OCI-LY1 (cell line): ENCODE measurements around the gene OR13J1.

Experiments
- H2AFZ ChIP-seq: fragments of 200-600 bp; sonication (generic), shearing (Covaris generic); 2 replicates; pipeline ENCODE4 v1.6.0; 2014; ENCODE audit warnings: antibody characterized with exemption, mild to moderate bottlenecking, low read length
- H3F3A ChIP-seq: fragments of 200-600 bp; sonication (generic), shearing (Covaris generic); 2 replicates; pipeline ENCODE4 v1.6.0; 2014; ENCODE audit warnings: mild to moderate bottlenecking, antibody characterized with exemption, low read length, moderate library complexity; ENCODE audit not compliant: insufficient read depth
- H3K27ac ChIP-seq: fragments of 200-600 bp; sonication (generic); 2 replicates; pipeline ENCODE4 v1.5.1; 2014; ENCODE audit warnings: low read length, mixed run types, mild to moderate bottlenecking, low read depth; ENCODE audit not compliant: poor library complexity, severe bottlenecking
- H3K27me3 ChIP-seq: fragments of 200-600 bp; sonication (generic); 2 replicates; pipeline ENCODE4 v1.6.0; 2014; ENCODE audit warnings: antibody characterized with exemption, mild to moderate bottlenecking, low read length, moderate library complexity; ENCODE audit not compliant: insufficient read depth
- H3K36me3 ChIP-seq: fragments of 200-600 bp; sonication (generic); 2 replicates; pipeline ENCODE4 v1.6.1; 2014; ENCODE audit warnings: mild to moderate bottlenecking, antibody characterized with exemption, low read length, moderate library complexity, mixed read lengths; ENCODE audit not compliant: insufficient read depth
- H3K4me1 ChIP-seq: fragments of 200-600 bp; sonication (generic); 2 replicates; pipeline ENCODE4 v1.5.1; 2014; ENCODE audit warnings: mild to moderate bottlenecking, low read length, moderate library complexity; ENCODE audit not compliant: insufficient read depth, severe bottlenecking
- H3K4me2 ChIP-seq: fragments of 200-600 bp; sonication (generic), shearing (Covaris generic); 2 replicates; pipeline ENCODE4 v1.6.1; 2014; ENCODE audit warnings: low read length
- H3K4me3 ChIP-seq: fragments of 200-600 bp; sonication (generic); 2 replicates; pipeline ENCODE4 v1.5.1; 2014; ENCODE audit warnings: low read length, low read depth, mild to moderate bottlenecking, mixed read lengths; ENCODE audit not compliant: poor library complexity, severe bottlenecking
- H3K79me2 ChIP-seq: fragments of 200-600 bp; shearing (Covaris generic); 2 replicates; pipeline ENCODE4 v1.6.1; 2016; ENCODE audit warnings: mixed run types, low read length, mixed read lengths; ENCODE audit not compliant: insufficient read depth
- H3K9ac ChIP-seq: fragments of 200-600 bp; sonication (generic), shearing (Covaris generic); 2 replicates; pipeline ENCODE4 v1.6.1; 2014; ENCODE audit warnings: mild to moderate bottlenecking, low read length, mixed read lengths
- H3K9me2 ChIP-seq: fragments of 200-600 bp; sonication (generic), shearing (Covaris generic); 2 replicates; pipeline ENCODE4 v1.6.1; 2014; ENCODE audit warnings: low read depth, mild to moderate bottlenecking, low read length, mixed read lengths
- H3K9me3 ChIP-seq: fragments of 200-600 bp; shearing (Covaris generic); 2 replicates; pipeline ENCODE4 v1.6.1; 2014; ENCODE audit warnings: low read length, mixed read lengths
- H4K20me1 ChIP-seq: fragments of 200-600 bp; sonication (generic), shearing (Covaris generic); 2 replicates; pipeline ENCODE4 v1.6.0; 2016; ENCODE audit warnings: mild to moderate bottlenecking, low read length; ENCODE audit not compliant: insufficient read depth
- EZH2 ChIP-seq: fragments of 200-600 bp; sonication (generic), shearing (Covaris generic); IDR thresholded peaks from 2 replicates; pipeline ENCODE4 v1.8.0; 2017; ENCODE audit warnings: borderline replicate concordance, mixed run types, mild to moderate bottlenecking, antibody characterized with exemption, low read length, moderate library complexity, mixed read lengths
- TF ChIP-seq, protein P1 (sequence below): fragments of 200-600 bp; sonication (generic), shearing (Covaris generic); IDR thresholded peaks from 2 replicates; pipeline ENCODE4 v1.5.1; 2017; ENCODE audit warnings: mild to moderate bottlenecking, antibody characterized with exemption, low read length, moderate library complexity, mixed read lengths

The OR13J1 gene

DNA sequence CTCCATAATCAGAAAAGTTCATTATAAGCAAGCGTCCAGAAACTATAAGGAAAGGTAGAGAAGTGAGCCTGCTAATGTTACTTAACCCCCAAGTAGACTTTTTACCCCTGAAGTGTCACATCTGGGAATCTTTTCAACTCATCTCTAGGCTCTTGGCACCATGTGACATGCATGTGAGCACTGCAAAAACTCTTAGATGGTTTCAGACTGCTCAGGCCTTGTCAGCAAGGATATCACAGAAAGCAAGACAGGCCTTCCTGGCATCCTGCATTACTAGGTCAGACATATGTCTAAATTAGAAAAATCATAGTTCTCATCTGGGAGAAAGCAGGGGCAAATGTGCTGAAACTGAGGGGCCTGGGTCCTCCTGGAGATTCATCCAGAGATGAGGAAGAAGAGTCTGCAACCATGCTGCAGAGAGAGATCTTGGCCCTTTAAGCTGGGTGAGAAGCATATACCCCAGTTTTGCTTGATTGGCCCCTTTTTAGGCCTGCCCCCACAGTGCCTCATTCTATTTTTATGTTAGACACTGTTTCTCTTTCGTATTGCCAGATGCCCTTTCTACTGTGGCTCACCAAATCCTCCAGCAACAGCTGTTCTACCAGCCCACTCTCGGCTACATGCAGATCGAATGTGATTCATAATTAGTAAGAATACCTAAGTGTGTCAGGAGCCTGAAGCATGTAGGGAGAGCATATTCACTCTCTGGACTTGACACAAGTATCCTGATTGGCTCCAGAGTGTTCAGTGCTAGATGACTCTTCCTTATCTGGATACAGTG lies 22.2 kb downstream of the OR13J1 start:
- Histone ChIP-seq H3K27ac (no peak overlapping the region), H3K36me3 (no peaks in the 10 kb centered on the region), H3F3A (no peaks in the 10 kb centered on the region), H3K4me3 (no peak overlapping the region), H3K9ac (no peak overlapping the region), H3K9me2 (no peaks in the 10 kb centered on the region), H3K4me2 (no peak overlapping the region), H4K20me1 (no peaks in the 10 kb centered on the region), H3K27me3 (no peaks in the 10 kb centered on the region), H3K79me2 (no peaks in the 10 kb centered on the region), H3K4me1 (no peaks in the 10 kb centered on the region), H2AFZ (no peak overlapping the region), H3K9me3 (no peaks in the 10 kb centered on the region)
- TF ChIP-seq EZH2: no peak
- TF ChIP-seq, protein P1, sequence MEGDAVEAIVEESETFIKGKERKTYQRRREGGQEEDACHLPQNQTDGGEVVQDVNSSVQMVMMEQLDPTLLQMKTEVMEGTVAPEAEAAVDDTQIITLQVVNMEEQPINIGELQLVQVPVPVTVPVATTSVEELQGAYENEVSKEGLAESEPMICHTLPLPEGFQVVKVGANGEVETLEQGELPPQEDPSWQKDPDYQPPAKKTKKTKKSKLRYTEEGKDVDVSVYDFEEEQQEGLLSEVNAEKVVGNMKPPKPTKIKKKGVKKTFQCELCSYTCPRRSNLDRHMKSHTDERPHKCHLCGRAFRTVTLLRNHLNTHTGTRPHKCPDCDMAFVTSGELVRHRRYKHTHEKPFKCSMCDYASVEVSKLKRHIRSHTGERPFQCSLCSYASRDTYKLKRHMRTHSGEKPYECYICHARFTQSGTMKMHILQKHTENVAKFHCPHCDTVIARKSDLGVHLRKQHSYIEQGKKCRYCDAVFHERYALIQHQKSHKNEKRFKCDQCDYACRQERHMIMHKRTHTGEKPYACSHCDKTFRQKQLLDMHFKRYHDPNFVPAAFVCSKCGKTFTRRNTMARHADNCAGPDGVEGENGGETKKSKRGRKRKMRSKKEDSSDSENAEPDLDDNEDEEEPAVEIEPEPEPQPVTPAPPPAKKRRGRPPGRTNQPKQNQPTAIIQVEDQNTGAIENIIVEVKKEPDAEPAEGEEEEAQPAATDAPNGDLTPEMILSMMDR: no peak

DNA sequence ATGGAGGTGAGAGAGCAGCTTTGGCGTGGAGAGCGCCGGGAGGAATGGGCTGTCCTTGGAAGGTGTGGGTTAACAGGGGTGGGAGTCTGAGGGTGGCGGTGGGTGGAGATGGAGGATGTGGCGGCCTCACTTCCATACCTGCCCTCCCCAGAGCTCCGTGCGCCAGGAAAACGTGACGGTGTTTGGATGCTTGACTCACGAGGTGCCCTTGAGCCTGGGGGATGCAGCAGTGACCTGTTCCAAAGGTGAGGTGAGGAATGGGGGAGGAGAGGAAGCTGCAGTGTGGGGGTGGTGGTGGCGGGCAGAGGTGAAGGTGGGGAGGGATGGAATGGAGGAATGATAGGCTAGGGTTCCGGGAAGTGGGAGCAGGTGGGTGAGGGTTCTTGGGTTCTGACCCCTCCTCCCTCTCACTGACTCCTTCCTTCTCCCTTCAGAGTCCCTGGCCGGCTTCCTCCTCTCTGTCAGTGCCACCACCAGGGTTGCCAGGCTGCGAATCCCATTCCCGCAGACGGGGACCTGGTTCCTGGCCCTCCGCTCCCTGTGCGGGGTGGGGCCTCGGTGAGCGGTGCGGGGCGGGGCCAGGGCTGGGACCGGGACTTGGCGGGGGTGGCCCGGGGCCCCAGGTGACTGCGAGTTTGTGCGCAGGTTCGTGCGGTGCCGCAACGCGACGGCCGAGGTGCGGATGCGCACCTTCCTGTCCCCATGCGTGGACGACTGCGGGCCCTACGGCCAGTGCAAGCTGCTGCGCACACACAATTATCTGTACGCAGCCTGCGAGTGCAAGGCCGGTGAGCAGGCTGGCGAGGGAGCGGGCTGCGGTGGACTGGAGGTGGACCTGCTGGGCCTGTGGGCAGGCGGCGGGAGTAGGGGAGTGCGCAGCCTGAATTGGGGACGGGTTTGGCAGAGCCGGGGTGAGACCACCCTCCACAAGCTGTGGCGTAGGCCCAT lies 24.1 kb downstream of the OR13J1 start:
- TF ChIP-seq, protein P1: no peak
- no peak for TF ChIP-seq EZH2
- Histone ChIP-seq H3K4me1 (no peaks in the 10 kb centered on the region), H3K4me2 (no peak overlapping the region), H3K27ac (no peak overlapping the region), H3K9ac (no peak overlapping the region), H3K27me3 (no peaks in the 10 kb centered on the region), H3K36me3 (no peaks in the 10 kb centered on the region), H3F3A (no peaks in the 10 kb centered on the region), H2AFZ (no peak overlapping the region), H3K4me3 (no peak overlapping the region), H3K79me2 (no peaks in the 10 kb centered on the region), H3K9me2 (no peaks in the 10 kb centered on the region), H4K20me1 (no peaks in the 10 kb centered on the region), H3K9me3 (no peaks in the 10 kb centered on the region)

DNA sequence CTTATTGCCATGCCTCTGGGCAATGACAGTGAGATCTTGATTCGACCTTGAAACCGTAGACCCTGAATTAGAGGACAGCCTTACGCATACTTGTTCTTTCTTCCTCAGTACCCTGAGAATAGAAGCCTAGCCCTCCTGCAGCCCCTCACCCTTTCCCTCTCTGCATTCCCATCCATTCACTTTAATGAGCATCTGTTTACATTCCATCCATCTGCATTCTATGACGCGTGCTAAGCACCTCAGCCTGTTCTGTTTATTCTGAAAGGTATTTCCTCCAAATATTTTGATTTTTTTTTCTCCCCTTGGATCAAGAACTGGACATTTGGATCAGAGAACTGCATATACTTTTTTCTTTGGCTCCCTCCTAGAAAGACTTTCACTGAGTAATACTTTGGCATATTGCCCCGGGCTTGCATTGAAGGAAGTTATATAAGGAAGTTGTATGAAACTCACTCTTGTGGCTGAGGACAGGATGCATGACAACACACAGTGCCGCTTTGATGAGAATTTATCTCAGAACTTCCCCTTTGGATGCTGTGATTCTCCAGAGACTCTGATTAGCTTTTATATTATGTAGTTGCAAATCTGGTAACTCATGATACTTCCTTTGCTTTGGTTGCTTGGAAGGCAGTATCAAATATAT lies 25.5 kb downstream of the OR13J1 start:
- Histone ChIP-seq H3K4me3 (no peak overlapping the region), H3K4me1 (no peaks in the 10 kb centered on the region), H3K9ac (no peak overlapping the region), H3K27me3 (no peaks in the 10 kb centered on the region), H4K20me1 (no peaks in the 10 kb centered on the region), H3K79me2 (no peaks in the 10 kb centered on the region), H3K4me2 (no peak overlapping the region), H3K9me2 (no peaks in the 10 kb centered on the region), H3K36me3 (no peaks in the 10 kb centered on the region), H3K27ac (no peak overlapping the region), H3K9me3 (no peaks in the 10 kb centered on the region), H2AFZ (no peak overlapping the region), H3F3A (no peaks in the 10 kb centered on the region)
- TF ChIP-seq EZH2: no peak
- TF ChIP-seq, protein P1: no peak
